WERI-Rb-1 (cell line): ENCODE data around the gene NXN.

Source experiments
- DNase-seq: peaks from one replicate; pipeline ENCODE4 v3.0.0-alpha.2; 2020
- H3K27ac ChIP-seq: fragments of 250-450 bp; sonication (Bioruptor Pico); 2 replicates; pipeline ENCODE4 v1.5.1; 2020; ENCODE audit warnings: mild to moderate bottlenecking, moderate library complexity
- H3K27me3 ChIP-seq: fragments of 250-450 bp; sonication (Bioruptor Pico); 2 replicates; pipeline ENCODE4 v1.5.1; 2021; ENCODE audit warnings: mild to moderate bottlenecking, low read depth, moderate library complexity; ENCODE audit not compliant: insufficient read depth, severe bottlenecking
- H3K36me3 ChIP-seq: fragments of 250-450 bp; sonication (Bioruptor Pico); 2 replicates; pipeline ENCODE4 v1.5.1; 2020; ENCODE audit warnings: mild to moderate bottlenecking, moderate library complexity
- H3K4me3 ChIP-seq: 2 replicates; pipeline ENCODE4 v1.5.1; 2011; ENCODE audit warnings: low read depth, mild to moderate bottlenecking, control low read depth, low read length
- H3K9me3 ChIP-seq: fragments of 250-450 bp; sonication (Bioruptor Pico); 2 replicates; pipeline ENCODE4 v1.5.1; 2021; ENCODE audit warnings: mild to moderate bottlenecking, moderate library complexity; ENCODE audit not compliant: severe bottlenecking
- CTCF ChIP-seq: IDR thresholded peaks from 2 replicates; pipeline ENCODE4 v1.5.1; 2011; ENCODE audit warnings: low read depth, mild to moderate bottlenecking, control low read depth, inconsistent platforms, low read length

The NXN gene

DNA sequence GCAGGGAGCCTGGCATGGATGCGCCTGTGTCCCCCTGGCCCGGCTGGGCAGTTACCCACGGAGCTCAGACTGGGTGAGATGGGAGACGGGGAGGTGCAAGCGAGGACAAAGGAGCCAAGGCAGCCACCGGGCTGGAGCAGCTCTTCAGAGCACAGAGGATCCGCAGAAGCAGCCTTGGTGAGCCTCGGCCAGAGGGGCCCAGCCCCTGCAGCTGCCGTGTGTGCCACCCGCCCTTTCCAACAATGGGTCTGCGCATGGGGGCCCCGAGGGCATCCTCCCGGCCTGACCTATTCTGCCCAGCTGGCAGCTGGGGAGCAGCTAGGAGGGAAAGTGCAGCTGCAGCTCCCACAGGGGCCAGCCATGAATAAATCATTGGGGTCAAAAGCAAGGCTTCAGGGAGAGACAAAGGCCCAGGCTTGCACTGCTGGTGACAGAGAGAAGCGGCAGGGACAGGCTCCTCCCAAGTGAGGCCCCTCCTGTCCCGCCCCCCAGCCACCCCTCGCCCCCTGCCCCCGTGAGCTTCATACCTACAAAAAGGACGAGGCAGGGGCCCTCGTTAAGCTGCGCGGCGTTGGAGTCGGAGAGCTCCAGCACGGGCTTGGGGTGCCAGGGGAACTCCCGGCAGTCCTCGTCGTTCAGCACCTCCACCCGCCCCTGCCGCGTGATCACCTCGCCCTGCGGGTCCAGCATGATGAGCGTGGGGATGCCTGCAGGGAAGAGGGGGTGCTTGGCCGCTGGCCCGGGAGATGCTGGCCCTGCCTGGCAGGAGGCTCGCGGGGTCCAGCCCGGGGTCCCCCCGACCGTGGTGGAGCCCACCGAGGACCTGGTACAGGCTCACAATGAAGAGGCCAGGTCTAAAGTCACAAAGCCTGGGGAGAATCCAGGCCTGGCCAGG lies 174.8 kb downstream of the NXN start:
- Histone ChIP-seq H3K9me3 (no peaks in the 10 kb centered on the region), H3K27me3 (no peaks in the 10 kb centered on the region), H3K4me3 (no peak overlapping the region), H3K27ac (0 out of 2 replicates have a peak overlapping the region, but pooled peaks have one; percentile 2), H3K36me3 (peaks cover 62% of the 10 kb centered on the region)
- TF ChIP-seq CTCF, result no peak
- DNase-seq, result no peak

GRCh38 chr17:802901-803881 lies 176.4 kb downstream of the NXN start:
- Histone ChIP-seq H3K9me3 (no peaks in the 10 kb centered on the region), H3K36me3 (peaks cover 63% of the 10 kb centered on the region), H3K4me3 (no peak overlapping the region), H3K27ac (no peak overlapping the region), H3K27me3 (no peaks in the 10 kb centered on the region)
- no peak for DNase-seq
- TF ChIP-seq CTCF, result no peak

GRCh38 chr17:802481-802880 lies 177.1 kb downstream of the NXN start:
- Histone ChIP-seq H3K27me3 (no peaks in the 10 kb centered on the region), H3K9me3 (no peaks in the 10 kb centered on the region), H3K4me3 (no peak overlapping the region), H3K36me3 (peaks cover 63% of the 10 kb centered on the region), H3K27ac (no peak overlapping the region)
- no peak for TF ChIP-seq CTCF
- DNase-seq, result no peak

GRCh38 chr17:801660-802059 lies 177.9 kb downstream of the NXN start:
- no peak for DNase-seq
- no peaks in the 10 kb centered on the region for H3K27me3 ChIP-seq
- no peaks in the 10 kb centered on the region for H3K9me3 ChIP-seq
- peaks cover 56% of the 10 kb centered on the region for H3K36me3 ChIP-seq
- no peak for TF ChIP-seq CTCF
- no peak overlapping the region for H3K4me3 ChIP-seq
- peak overlapping the region; percentile 34 for H3K27ac ChIP-seq

GRCh38 chr17:800446-801242 lies 178.9 kb downstream of the NXN start:
- no peak overlapping the region for H3K27ac ChIP-seq
- H3K36me3 ChIP-seq, result peaks cover 57% of the 10 kb centered on the region
- no peak overlapping the region for H3K4me3 ChIP-seq
- no peak for TF ChIP-seq CTCF
- no peaks in the 10 kb centered on the region for H3K27me3 ChIP-seq
- H3K9me3 ChIP-seq, result no peaks in the 10 kb centered on the region
- DNase-seq, result no peak
